ENCODE measurements around the gene ELOVL7. TPM values are rescaled to one million over a fixed set of nuclear protein-coding genes. Genes with fewer than 3 reads are reported as not detected.

The ELOVL7 gene
- 2.5 and 2.7 TPM in 2 replicates for total RNA-seq (2021)
- long read RNA-seq, transcript ELOVL7-205 (9 exons, 3,994 nt), result major isoform, 5 of 9 reads
- long read RNA-seq, partial matches to known transcripts, result 0 of 9 reads
- long read RNA-seq, other reads (novel, unspliced or antisense), result 3 of 9 reads

GRCh38 chr5:60843936-60844905 is at the start of gene ELOVL7:
Gene ELOVL7, minus strand, starts transcription at chr5:60844269. Its CDS starts 56,872 bp downstream, at chr5:60787397.
- Histone ChIP-seq H2AK5ac (ENCODE audit: insufficient read length, low read length) (no peak within 1 kb of the TSS), H3K9ac (ENCODE audit: extremely low read depth, insufficient read length, low read length) (peak within 1 kb of the TSS; percentile 71), H3K79me2 (ENCODE audit: insufficient read depth, low read length) (no peaks in the 10 kb centered on the region), H4K91ac (ENCODE audit: insufficient read length, low read depth, low read length) (no peak within 1 kb of the TSS), H3K23ac (ENCODE audit: insufficient read length, low read depth, low read length) (no peak within 1 kb of the TSS), H2BK15ac (ENCODE audit: low read depth, low read length) (no peak within 1 kb of the TSS; the same call in 1 of the 2 replicates), H4K20me1 (ENCODE audit: control insufficient read depth, insufficient read depth, insufficient read length) (no peaks in the 10 kb centered on the region), H3K27ac (ENCODE audit: insufficient read length, low read depth, low read length) (peak within 1 kb of the TSS; percentile 12), H2AFZ (ENCODE audit: low read length) (peak within 1 kb of the TSS; percentile 86), H3K4me1 (ENCODE audit: insufficient read depth, low read length) (peaks cover 3% of the 10 kb centered on the region; the same call in 1 of the 2 replicates), H3K4ac (ENCODE audit: low read depth, low read length) (no peak within 1 kb of the TSS), H3K9me3 (ENCODE audit: control insufficient read depth, low read depth, low read length) (no peaks in the 10 kb centered on the region), H3K14ac (ENCODE audit: insufficient read depth, low read length) (peak within 1 kb of the TSS; percentile 66; the same call in 1 of the 2 replicates), H4K5ac (ENCODE audit: insufficient read length, low read depth, low read length) (no peak within 1 kb of the TSS), H3T11ph (ENCODE audit: low read length) (no peak within 1 kb of the TSS), H3K27me3 (ENCODE audit: insufficient read depth, low read length) (peaks cover 10% of the 10 kb centered on the region; the same call in 1 of the 2 replicates), H3K23me2 (ENCODE audit: insufficient read length, low read depth, low read length, poor library complexity, severe bottlenecking) (peaks cover 19% of the 10 kb centered on the region), H2BK120ac (ENCODE audit: low read depth, low read length, poor library complexity, severe bottlenecking) (no peak within 1 kb of the TSS), H3K56ac (ENCODE audit: insufficient read length, low read depth, low read length) (no peak within 1 kb of the TSS), H3K18ac (ENCODE audit: insufficient read length, low read depth, low read length) (peak within 1 kb of the TSS; percentile 73), H4K8ac (replicated peaks; ENCODE audit: insufficient read length, low read depth, low read length) (no peak within 1 kb of the TSS), H2BK5ac (ENCODE audit: insufficient read length, low read length) (no peak within 1 kb of the TSS), H2BK12ac (ENCODE audit: insufficient read length, low read depth, low read length) (no peak within 1 kb of the TSS), H3K79me1 (ENCODE audit: insufficient read depth, low read depth, low read length, poor library complexity, severe bottlenecking) (no peaks in the 10 kb centered on the region), H2BK20ac (ENCODE audit: low read depth, low read length, poor library complexity, severe bottlenecking) (no peak within 1 kb of the TSS), H3K4me2 (ENCODE audit: insufficient read depth, insufficient read length, low read length) (peak within 1 kb of the TSS; percentile 100)
- peaks cover 32% of the 10 kb centered on the region for H3K27me3 Mint-ChIP-seq (ENCODE audit: low read depth)
- H3K36me3 Mint-ChIP-seq (ENCODE audit: insufficient read depth in 1 of 3, low read depth in 3 of 3), result no peaks in the 10 kb centered on the region
- WGBS (ENCODE audit: extremely low coverage, insufficient read length, low lambda C conversion rate), result no CpG with 5 or more reads among the region's 87 CpGs
- H3K9me3 Mint-ChIP-seq, result no peaks in the 10 kb centered on the region; a peak in 1 of 5 replicates
- H3K4me1 Mint-ChIP-seq, result peaks cover 22 to 23% of the 10 kb centered on the region in 2 experiments
- peak; percentile 93 for DNase-seq
- H3K27ac Mint-ChIP-seq, result peak within 1 kb of the TSS; percentile 81 to 98 (median 97)
- peak within 1 kb of the TSS; percentile 89 to 95 for H3K4me3 Mint-ChIP-seq
- TF ChIP-seq CTCF (conservative IDR thresholded peaks at IDR 0.05), result peak; percentile 52
